Measurements from ENCODE around the gene DEPDC1. TPM values are rescaled to one million over a fixed set of nuclear protein-coding genes. Genes with fewer than 3 reads are reported as not detected.

DEPDC1 gene
- total and polyA plus RNA-seq, 12 donors = 0.03 to 6.7 (median 0.58) TPM; not detected in 1

DNA sequence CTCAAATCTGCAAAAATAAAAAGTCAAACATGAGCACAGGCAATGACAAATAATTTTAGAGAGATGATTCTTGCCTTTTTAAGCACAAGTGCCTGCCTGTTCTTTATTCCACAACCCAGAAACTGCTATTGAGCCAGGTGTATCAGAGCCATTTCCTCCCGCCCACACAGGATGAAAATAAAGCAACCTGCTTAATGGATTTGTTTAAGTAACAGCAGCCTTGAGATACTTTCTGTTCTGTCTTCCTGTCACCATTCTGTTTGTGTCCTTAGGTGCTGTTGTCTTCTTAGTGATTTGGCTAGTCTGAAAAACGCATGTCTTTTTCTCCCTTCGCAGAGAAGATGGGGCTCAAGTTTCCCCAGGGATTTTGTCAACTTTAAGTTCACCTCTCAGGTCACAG lies 58.6 kb downstream of the DEPDC1 start:
- Histone ChIP-seq H3K4me1 (replicated peaks in 1 of 2) (no peaks in the 10 kb centered on the region), H3K27ac (no peak overlapping the region), H3K27me3 (no peaks in the 10 kb centered on the region), H3K9me3 (replicated peaks in 1 of 3) (no peaks in the 10 kb centered on the region), H3K4me3 (no peak overlapping the region), H3K36me3 (replicated peaks in 1 of 2) (no peaks in the 10 kb centered on the region)
- 80 to 87% (median 83%) methylated on average over 3 of the region's 3 CpGs for WGBS, 4 donors
- intact Hi-C loops (cut with DNase I) = no loop called here
- TF ChIP-seq POLR2A (IDR thresholded peaks at IDR 0.05) = no peak
- TF ChIP-seq, protein P1, sequence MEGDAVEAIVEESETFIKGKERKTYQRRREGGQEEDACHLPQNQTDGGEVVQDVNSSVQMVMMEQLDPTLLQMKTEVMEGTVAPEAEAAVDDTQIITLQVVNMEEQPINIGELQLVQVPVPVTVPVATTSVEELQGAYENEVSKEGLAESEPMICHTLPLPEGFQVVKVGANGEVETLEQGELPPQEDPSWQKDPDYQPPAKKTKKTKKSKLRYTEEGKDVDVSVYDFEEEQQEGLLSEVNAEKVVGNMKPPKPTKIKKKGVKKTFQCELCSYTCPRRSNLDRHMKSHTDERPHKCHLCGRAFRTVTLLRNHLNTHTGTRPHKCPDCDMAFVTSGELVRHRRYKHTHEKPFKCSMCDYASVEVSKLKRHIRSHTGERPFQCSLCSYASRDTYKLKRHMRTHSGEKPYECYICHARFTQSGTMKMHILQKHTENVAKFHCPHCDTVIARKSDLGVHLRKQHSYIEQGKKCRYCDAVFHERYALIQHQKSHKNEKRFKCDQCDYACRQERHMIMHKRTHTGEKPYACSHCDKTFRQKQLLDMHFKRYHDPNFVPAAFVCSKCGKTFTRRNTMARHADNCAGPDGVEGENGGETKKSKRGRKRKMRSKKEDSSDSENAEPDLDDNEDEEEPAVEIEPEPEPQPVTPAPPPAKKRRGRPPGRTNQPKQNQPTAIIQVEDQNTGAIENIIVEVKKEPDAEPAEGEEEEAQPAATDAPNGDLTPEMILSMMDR (IDR thresholded peaks at IDR 0.05) = no peak
- no peak for DNase-seq

DNA sequence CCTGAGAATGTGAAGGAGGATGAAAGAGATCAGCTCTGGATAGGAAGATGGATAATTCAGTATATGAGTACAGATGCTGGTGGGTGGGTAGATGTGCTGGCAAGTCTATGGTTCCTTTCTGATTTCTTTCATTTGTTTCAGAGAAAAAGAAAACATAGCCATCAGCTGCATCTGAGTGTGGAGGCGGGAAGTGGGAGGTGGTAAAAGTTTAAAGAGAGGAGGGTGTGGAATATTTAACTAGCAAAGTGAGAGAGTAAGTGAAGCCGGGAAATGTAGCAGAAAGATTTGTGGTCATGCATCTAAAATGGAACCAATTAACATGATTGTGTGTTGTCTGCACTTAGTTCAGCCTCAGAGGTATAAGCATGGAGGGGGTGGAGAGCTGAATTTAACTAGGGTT lies 63.5 kb downstream of the DEPDC1 start:
- H3K4me1 ChIP-seq (replicated peaks in 1 of 2) = peaks cover 3 to 5% of the 10 kb centered on the region in 2 donors
- DNase-seq = no peak
- intact Hi-C loops (cut with DNase I) = no loop called here
- no peaks in the 10 kb centered on the region for H3K9me3 ChIP-seq (replicated peaks in 1 of 3)
- H3K36me3 ChIP-seq (replicated peaks in 1 of 2) = no peaks in the 10 kb centered on the region
- no peak overlapping the region for H3K27ac ChIP-seq
- WGBS, 4 donors = 83 to 89% (median 86%) methylated on average over 2 of the region's 2 CpGs
- no peaks in the 10 kb centered on the region for H3K27me3 ChIP-seq
- TF ChIP-seq, protein P1 (IDR thresholded peaks at IDR 0.05) = no peak
- TF ChIP-seq POLR2A (IDR thresholded peaks at IDR 0.05) = no peak
- no peak overlapping the region for H3K4me3 ChIP-seq

DNA sequence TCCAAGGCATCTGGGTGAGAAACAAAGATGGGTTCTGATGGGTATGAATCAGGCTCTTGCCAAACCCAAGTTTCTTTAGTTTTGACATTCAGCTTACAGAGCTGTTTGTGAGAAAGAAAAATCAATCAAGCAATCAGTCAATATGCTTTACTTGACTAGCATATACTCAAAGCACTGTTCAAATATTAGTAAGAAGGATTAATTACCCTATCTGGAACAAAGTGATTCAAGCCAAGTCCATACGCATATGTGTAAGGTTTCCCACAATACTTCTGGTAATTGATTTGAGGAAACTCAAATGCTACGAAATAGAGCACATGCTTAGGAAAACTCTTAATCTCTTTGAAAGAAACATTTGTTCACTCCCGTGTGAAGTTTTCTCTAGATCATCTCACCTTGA lies 65.8 kb downstream of the DEPDC1 start:
- Histone ChIP-seq H3K36me3 (replicated peaks in 1 of 2) (no peaks in the 10 kb centered on the region), H3K27ac (no peak overlapping the region), H3K4me1 (replicated peaks in 1 of 2) (peaks cover 3 to 5% of the 10 kb centered on the region in 2 donors), H3K9me3 (replicated peaks in 1 of 3) (no peaks in the 10 kb centered on the region), H3K27me3 (no peaks in the 10 kb centered on the region), H3K4me3 (no peak overlapping the region)
- WGBS, 4 donors = 83 to 88% (median 85%) methylated on average over 3 of the region's 3 CpGs
- DNase-seq = no peak
- TF ChIP-seq POLR2A (IDR thresholded peaks at IDR 0.05) = no peak
- TF ChIP-seq, protein P1 (IDR thresholded peaks at IDR 0.05) = no peak
- intact Hi-C loops (cut with DNase I) = no loop called here

DNA sequence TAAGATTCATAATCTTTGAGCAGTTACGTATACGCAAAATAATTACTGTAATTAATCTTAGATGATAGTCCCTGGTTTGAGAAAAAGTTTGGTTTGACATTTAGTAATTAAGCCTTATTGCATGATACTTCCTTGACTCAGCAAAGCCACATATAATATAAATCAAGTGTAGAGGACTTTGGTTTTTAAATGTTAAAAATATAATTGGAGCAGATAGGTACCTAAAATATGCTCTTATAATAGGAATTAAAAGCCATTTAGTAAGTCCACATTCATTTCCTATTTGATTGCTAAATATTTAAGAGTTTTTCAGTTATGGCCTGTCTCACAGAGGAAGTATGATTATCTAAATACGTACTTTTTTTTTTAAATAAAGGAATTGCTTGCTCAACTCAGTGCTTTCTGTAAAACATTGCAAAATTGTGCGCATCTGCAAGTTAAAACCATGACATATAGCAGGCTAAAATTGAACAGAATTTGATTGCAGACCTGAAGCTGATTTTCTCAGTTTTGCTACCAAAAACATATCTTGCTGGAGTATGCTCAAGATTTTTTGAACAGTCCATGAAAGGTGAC lies 67.6 kb downstream of the DEPDC1 start:
- 55 to 75% (median 65%) methylated on average over 4 of the region's 4 CpGs for WGBS, 4 donors
- no peak for TF ChIP-seq POLR2A (IDR thresholded peaks at IDR 0.05)
- TF ChIP-seq, protein P1 (IDR thresholded peaks at IDR 0.05) = no peak

More for the DNA sequence above, 67.6 kb downstream of the DEPDC1 start:
- peaks cover 3 to 5% of the 10 kb centered on the region in 2 donors for H3K4me1 ChIP-seq (replicated peaks in 1 of 2)
- H3K36me3 ChIP-seq (replicated peaks in 1 of 2) = no peaks in the 10 kb centered on the region
- no peak overlapping the region for H3K27ac ChIP-seq
- intact Hi-C loops (cut with DNase I) = no loop called here
- no peaks in the 10 kb centered on the region for H3K9me3 ChIP-seq (replicated peaks in 1 of 3)
- H3K4me3 ChIP-seq = no peak overlapping the region
- H3K27me3 ChIP-seq = no peaks in the 10 kb centered on the region
- no peak for DNase-seq

Measured in adrenal gland (tissue), 12 donors.